ENCODE data around the gene FMNL2.
"Not testable (repeated sequence)": the region's sequence is repeated elsewhere in the genome, so short reads cannot be mapped to it uniquely, and the experiment has no call there.

FMNL2 gene

DNA sequence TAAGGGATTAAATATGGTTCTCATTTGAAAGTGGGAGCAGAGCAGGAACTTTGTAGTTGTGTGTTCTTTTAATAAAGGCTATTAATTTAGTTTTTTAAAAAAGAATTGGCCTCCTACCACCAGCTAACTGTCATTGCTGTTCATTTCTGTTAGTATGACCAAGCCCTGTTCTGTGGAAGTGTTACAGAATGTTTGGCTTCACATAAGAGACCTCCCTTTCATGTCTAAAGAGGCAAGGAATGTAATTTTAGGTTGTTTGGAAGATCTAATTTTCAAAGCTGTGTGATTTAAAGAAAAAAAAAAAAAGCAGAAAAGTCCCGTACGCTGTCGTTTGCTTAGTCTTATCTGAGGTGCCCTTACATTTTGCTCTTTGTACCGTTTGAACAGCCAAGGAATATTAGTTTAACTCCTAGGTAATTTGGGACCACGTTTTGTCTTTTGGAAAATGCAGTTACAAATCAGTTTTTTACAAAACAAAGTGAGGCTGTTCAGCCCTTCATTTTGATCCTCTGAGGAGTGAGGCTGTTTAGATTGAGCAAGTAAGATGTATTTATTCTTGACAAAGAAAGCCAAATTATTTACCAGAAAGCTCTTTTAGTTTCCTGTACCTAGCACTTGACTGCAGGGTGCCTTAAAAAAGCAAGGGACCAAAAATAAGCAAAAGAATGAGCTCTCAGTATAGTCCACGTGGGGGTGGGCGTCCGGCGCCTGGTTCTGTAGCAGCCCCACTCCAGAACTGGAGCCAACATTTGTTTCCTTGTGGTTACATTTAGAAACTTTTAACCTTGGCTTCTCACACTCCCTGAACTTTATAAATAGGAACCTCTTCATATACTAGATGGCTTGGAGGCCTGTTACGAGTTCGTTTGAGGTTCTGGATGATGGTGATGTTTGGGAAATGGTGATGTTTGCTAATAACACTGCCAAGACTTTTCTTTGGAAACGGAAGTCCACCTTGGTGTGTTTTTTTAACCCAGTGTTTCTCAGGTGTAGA lies 136.2 kb downstream of the FMNL2 start:
- DNase-seq (ENCODE audit: low read depth): no peak

DNA sequence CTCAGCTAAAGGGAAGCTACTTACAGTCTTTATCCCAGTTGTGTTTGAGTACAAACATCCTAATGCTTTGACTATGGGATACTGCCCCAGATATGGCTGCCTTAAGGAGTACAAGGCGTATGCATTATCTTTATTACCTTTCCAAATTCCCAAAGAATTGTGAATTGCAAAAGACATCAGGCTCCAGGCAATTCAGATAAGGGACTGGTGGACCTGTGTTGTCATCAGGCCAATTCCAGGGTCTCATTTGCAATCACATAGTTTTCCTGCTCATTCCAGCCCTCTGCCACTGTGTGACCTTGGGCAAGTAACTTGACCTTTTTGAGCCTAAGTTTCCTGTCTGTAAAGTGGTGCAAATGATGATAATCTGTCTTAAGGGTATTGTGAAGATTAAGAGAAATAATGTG lies 137.5 kb downstream of the FMNL2 start:
- no peak for DNase-seq (ENCODE audit: low read depth)

DNA sequence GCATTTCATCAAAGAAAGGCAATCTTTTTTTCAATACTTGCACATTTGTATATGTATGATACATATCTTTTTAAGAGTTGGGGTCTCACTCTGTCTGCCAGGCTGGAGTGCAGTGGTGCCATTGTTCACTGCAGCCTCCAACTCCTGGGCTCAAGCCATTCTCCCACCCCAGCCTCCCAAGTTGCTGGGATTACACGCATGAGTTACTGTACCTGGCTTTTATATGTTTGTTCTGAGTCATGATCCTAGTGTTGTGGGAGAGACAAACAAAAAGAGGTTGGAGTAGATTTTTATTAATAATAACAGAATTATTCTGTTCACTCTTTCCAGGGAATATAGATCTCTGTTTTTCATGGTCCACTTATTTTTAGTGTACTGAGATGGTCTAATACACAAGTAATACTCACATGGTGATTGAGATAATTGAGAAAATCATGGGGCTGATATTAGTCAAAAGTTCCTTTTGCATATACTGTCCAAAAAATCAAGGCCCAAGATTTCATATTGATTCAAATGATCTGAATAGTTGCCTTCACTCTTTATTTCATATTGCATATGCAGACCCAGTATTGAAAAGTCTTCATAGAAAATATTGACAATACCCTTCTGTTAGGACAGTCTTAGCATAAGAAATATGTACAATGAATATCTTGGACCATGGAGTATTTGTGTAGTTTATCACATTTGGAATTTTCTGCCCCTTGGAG lies 138.3 kb downstream of the FMNL2 start:
- no peak for DNase-seq (ENCODE audit: low read depth)

DNA sequence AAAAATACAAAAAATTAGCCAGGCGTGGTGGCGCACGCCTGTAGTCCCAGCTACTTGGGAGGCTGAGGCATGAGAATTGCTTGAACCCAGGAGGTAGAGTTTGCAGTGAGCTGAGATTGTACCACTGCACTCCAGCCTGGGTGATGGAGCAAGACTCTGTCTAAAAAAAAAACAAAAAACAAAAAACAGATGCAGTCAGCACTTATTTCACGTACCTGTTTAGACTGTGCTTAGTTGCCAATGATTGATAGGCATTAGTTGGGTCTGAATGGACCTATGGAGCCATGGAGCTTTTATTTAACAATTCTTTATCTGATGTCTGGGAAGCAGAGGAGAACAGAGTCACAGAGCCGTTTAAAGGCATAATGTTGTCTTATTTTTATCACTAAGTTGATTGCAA lies 139.5 kb downstream of the FMNL2 start:
- DNase-seq (ENCODE audit: low read depth): not testable (repeated sequence)

DNA sequence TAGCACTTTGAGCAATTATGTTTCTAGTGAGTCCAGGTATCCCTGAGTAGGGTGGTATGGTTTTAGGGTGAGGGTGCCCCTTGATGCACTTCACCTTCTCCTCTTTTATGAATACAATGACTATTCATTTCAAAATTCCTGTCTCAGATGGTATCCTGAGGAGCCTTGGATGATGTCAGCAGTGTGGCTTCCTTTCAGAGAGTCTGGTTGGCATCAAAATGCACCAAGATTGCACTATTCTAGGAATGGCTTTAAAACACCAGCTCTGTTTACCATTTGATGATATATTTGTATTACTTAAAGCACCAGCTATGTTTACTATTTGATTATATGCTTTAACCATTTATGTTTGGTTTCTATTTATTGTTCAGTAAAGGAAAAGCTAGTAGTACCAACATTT lies 141.0 kb downstream of the FMNL2 start:
- DNase-seq (ENCODE audit: low read depth): no peak

DNA sequence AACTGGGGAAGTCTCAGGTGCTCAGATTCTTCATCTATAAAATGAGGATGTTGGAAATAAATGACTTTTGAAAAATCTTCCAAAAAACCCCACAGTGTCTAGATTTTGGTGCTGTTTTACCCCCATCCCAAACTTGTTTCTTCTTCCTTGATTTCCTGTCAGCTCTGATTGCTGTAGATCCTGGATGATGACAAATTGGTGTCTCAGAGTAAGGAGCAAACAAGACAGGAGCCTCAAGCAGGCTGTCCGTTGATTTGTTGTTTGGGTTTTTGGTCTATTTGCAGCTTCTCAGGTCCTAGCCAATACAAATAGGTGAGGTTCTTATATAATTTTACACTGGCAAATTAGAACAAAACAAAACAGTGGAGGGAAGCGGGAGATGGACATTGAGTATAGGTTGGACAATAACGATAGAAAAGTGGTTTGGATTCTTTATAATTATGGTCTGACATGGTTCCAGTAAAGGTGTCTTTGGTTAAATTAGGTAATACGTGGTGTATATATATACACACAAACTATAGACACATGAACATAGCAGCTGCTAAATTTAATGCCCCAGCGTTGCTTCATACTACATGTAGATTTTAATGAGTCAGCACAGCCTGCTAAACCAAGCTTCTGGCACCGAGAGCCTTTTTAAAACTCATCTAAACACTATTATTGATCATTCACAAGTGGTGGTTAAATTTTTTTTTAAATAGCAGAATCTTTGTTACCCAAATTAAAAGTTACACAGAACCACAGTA lies 142.5 kb downstream of the FMNL2 start:
- DNase-seq (ENCODE audit: low read depth): no peak

DNA sequence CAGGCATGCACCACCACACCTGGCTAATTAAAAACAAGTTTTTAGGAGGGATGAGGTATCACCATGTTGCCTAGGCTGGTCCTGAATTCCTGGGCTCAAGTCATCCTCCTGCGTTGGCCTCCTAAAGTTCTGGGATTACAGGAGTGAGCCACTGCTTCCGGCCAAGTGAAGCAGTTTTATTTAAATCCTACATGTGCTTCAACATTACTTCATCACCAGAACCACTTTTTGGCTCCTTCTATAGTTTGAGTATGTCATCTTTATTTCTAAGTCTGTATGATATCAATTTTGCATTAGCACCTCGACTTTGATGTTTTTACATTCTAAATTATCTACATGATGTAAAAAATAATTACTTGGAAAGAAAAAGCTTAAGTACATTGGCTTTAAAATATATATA lies 144.3 kb downstream of the FMNL2 start:
- no peak for DNase-seq (ENCODE audit: low read depth)

DNA sequence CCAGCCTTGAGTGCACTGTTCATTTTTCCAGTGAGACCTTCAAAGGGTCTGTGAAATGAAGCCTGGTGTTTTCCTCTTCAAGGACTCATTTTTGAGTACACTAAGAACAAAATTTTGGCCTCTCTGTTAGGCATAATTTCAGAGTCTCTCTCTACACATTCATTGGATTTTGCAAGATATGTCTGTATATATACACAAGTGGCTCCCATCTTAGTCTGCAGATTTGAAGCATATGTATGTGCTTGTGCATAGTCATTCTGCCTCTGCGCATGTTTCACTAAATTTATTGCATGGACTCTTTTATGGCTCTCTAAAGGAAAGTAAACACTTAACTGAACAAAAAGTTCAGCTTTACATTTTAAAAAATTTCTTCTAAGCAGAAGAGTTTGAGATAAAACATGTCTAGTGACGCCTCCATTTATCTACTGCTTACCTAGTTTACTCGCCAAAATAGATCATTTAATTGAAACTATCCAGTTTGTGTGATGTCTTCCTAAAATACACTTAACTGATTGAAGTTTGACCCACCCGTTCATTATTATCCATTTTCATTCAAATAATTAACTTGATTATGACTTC lies 145.9 kb downstream of the FMNL2 start:
- DNase-seq (ENCODE audit: low read depth): no peak

DNA sequence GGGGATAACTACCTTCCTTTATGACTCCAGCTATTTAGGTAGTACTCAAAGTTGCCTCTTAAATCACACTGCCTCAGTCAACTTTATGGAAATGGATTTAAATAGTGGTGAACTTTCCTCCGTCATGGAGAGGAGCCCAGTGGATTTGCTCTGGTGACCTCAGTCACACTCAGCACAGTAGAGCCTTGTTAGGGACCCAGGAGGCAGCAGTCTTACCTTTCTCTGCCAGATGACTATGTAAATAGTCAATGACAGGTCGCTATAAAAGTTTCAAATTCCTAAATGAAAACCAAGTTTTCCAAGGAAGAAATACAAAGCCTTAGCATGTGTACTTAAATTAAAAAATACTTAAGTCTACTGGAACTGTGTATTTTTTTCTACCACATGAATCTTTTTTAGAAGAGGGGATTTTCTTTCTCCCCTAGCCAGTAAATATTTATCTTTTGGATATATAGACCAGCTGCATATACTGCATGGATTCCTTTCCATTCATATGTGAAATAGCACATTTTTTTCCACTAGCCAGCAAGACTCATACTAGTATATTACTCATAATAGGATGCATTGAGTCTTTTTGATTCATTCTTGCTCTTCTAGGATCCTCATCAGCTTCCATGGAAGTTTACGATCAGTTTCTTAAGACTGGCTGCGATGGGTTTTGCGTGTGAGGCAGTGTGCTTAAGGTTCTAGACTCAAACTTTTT lies 147.1 kb downstream of the FMNL2 start:
- DNase-seq (ENCODE audit: low read depth): no peak

DNA sequence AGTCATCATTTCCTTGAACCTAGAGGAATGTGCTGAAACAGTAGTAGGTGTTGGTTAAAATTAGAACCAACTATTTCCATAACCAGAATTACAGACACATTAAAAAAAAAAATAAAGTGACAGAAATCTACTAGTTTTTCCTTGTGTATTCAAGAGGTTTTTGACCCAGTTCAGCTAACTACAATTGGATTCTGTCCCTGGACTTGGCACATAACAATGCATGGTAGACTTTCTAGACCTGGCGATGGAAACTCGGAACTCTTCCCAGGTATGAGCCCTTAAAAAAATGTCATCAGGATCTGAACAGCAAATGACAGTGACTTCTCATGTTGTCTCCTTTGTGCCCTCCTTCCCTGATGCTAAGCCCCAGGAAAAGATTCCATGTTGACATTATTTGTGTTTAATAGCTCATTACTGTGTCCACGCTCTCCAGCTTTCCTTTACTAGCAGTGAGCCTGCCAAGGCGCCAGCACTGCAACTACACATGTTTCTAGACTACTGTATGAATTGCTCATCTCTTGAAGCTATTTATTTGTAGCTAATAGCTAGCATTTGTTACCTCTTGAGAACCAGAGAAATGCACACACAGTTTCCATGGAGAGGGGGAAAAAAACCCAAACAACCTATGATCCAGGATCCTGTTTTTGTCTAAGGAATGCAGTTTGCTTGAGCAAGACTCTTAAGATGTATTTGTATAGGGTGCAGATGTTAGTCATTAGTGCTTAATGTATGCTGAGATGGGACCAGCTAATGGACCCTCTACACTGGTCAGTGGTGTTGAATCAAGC lies 148.5 kb downstream of the FMNL2 start:
- no peak for DNase-seq (ENCODE audit: low read depth)

DNA sequence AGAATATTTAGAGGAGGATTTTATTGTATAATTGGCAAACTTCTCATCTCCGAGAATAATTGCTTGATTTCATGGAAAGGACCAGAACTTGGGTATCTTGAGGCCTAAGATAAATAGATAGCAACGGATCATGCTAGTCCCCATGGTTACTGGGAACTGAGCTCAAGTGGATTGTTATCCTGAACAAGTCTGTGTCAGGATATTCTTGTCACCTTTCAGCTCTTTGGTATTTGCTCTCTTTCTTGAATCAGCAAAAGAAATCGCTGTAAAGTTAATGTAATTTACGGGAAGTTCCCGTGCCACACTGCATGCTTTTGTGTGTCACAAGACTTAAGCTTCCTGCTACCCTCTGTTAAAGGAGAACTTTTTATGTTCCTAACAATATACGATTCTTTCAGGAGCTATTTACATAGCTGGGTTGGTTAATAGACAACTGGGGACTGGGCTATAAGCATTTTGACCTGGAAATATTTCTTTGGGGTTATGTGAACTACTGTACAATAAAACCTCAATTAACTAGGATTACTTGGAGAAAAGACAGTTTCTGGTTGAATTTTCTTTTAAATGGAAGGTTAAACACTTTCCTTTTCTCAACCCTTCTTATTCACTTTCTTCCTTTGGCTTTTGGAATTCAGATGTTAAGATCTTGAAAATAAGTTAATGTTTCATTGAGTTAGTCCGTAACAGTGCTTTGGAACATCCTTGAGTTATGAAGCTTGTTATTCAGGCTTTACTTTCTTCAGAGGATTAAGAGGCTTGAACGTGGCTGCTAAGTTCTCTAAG lies 151.2 kb downstream of the FMNL2 start:
- no peak for DNase-seq (ENCODE audit: low read depth)

DNA sequence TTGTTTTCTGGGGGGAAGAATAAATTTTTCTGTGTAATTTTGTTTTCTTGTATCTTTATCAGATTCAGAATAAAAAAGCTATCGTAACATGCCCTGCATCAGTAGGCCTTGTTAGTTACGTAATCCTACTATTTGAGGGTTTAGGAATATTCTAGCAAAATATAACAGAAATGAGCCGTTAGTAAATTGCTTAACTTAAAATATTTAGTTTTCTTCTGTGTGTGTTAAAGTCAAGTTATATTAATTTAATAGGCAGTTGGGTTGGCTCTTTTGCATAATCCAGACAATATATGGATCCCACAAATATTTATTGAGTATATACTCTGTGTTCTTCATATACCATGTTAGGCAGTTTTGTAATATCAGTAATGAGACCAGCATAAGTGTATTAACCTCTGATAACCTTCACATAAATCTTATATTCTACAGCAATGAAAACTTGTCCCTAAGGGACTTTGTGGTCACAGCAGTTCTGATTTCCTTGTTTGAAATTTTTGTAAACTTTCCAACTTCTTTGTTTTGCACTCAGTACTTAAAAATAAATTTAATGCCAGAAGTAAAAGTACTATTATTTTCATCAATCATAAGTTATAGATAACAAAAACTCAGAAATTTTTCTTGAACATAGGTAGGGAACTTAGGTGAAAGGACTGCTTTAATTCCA lies 151.9 kb downstream of the FMNL2 start:
- DNase-seq (ENCODE audit: low read depth): no peak

DNA sequence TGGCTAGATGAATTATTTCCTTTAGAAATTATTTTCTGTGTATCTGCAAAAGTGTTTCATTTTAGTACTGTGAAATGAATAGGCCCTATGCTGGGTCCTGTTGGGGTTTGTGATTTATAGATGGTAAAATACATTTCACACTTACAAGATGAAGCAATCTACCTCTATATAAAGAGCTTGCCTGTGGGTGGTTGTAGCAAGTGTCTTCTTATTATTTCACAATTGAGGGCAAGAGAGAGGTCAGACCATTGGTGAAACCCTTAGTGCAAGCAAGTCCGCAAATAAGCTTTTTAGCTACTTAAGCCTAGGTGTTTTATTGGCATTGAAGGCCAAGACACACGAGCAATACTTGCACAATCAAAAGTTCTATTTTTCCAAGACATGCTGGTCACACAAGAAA lies 153.1 kb downstream of the FMNL2 start:
- DNase-seq (ENCODE audit: low read depth): no peak

DNA sequence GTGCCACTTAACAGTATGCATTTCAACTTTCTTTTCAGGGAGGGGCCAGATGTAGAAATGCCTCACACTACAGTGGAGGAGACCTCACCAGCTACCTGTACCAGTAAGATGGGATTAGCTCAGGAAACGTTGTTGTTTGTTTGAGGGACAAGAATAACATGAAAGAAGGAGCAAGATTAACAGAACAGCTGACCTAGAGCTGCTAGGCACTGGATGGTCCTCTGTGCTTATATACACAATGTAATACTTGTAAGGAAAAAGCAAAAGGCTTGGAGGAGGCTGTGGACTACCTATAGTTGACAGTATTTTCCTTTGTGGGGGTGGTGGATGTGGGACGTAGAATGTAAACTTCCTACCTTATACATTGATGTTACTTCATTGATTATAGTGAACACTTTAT lies 154.4 kb downstream of the FMNL2 start:
- no peak for DNase-seq (ENCODE audit: low read depth)

DNA sequence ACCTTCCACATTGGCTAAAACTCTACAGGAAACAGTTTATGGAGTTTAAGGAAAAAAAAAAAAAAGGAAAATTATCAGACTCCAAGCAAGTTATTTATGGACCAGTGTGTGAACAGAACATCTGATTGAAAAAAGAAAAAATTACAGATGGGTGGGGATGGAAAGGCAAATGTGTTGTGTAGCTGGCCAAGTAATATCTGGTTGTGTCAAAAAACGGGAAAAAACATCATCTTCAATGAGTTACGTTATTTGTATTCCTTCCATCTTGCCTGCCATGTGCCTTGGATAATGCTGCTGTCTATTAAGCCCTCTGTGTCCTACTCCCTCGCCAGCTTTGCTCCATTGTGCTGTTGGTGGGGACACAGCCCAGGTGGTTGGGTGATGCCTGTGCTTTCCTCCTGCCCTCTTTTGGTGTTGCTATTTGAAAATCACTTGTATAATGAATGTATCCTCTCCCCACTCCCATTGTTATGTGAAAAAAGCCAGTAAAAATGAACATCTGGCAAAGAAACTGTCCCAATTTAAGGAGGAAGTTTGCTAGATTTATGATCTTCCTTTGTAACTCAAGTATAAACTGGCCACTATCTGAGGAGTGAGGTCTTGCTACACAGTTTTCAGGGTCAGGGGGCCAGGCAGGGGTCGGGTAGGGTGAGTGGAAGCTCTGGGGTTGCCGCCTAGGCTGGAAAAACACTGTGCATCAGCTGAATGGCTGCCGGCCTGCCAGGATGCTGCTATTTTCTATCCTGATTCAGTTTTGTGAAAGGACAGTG lies 155.9 kb downstream of the FMNL2 start:
- DNase-seq (ENCODE audit: low read depth): no peak

DNA sequence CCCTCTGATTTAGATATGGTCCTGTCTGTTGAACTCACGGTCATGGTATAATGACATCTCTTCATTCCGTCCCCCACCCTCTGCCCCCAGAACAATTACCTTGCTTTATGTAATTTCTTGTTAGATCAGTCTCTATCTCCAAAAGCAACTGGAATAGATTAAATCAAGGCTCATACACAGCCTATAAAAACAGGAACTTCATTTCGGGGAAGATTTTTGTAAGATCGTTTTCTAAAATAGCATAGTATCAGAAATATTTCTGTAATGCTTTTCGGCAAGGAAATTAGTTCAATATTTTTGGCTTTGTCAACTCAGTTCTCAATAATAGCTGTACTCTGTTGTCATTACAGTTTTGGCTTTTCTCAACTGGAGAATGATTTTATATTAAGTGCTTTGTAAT lies 157.2 kb downstream of the FMNL2 start:
- DNase-seq (ENCODE audit: low read depth): no peak

DNA sequence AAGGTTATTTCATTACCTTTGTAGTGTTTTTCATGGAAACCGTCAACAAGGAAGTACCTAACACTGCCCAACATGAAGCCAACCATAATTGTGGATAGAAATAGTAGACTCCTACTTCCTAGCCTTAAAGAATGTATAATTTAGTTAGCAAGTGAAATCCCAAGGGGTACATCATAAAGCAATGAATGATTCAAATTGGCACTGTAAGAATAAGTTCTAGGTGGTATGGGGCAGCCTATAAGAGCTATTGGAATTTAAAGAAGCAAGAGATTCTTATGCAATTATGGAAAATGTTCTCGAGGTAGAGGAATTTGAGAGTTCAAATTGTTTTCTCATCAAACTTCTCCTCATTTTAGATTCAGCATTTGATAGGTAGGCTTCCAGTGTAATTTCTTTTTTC lies 157.9 kb downstream of the FMNL2 start:
- no peak for DNase-seq (ENCODE audit: low read depth)

DNA sequence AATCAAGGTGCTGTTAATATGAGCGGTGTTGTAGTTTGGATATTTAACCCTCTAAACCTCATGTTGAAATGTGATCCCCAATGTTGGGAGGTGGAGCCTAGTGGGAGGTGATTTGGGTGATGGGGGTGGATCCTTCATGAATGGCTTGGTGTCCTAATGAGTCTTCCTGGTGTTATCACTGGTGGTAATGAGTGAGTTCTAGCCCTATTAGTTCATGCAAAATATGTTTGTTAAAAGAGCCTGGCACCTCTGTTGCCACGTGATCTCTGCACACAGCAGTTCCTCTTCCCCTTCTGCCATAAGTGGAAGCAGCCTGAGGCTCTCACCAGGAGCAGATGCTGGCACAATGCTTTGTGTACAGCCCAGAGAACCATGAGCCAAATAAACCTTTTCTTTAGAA lies 158.4 kb downstream of the FMNL2 start:
- DNase-seq (ENCODE audit: low read depth): no peak

Measured in activated T-cell treated with anti-CD3 and anti-CD28 coated beads for 1 hour (primary cell).